GM12892 (cell line): Measurements from ENCODE around the gene ATP6V0B.

ENCODE experiments used
- DNase-seq: peaks from one replicate; pipeline ENCODE4 v3.0.0; 2011; ENCODE audit not compliant: insufficient read length
- FAIRE-seq: peaks from 2 replicates; lab custom pipeline; 2011; peaks lifted over from hg19 to GRCh38; lab: Jason Lieb, UNC
- POLR2A ChIP-seq: IDR thresholded peaks from 2 replicates; pipeline ENCODE4 v1.6.1; 2011; ENCODE audit warnings: low read depth, low read length, control low read depth
- POLR2AphosphoS5 ChIP-seq: IDR thresholded peaks from 2 replicates; pipeline ENCODE4 v1.6.1; 2011; ENCODE audit warnings: low read depth, low read length, control low read depth
- TAF1 ChIP-seq: IDR thresholded peaks from 2 replicates; pipeline ENCODE4 v1.6.1; 2011; ENCODE audit warnings: low read depth, mild to moderate bottlenecking, control low read depth, low read length, borderline replicate concordance

The ATP6V0B gene

DNA sequence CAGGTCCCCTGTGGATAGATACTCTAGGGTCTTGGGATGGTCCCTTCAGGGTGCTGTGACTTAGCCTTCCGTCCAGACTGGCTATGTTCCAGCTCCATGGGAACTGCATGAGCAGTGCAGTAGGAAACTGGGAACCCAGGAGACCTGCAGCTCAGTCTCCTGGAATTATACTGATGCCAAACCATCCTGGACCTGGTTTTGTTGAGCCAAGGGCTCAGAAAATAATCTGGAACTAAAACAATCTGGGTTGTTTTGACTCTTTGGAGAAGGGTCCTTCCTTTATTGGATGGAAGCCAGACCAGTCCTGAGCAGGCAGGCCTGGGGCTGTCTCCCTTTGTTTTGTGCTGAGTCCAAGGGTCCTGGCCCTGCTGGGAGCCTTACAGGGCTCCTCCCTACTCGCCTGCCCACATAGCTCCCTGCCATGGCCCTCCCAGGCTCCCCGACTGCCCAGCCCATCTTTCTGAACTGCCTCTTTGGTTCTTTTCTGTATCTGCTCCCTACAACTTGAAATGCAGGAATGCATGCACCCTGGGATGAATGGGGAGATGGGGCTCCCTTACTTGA lies 26.8 kb upstream of the ATP6V0B start:
- FAIRE-seq (no peak), DNase-seq (no peak)
- TF ChIP-seq TAF1 (no peak), POLR2AphosphoS5 (no peak), POLR2A (no peak)

DNA sequence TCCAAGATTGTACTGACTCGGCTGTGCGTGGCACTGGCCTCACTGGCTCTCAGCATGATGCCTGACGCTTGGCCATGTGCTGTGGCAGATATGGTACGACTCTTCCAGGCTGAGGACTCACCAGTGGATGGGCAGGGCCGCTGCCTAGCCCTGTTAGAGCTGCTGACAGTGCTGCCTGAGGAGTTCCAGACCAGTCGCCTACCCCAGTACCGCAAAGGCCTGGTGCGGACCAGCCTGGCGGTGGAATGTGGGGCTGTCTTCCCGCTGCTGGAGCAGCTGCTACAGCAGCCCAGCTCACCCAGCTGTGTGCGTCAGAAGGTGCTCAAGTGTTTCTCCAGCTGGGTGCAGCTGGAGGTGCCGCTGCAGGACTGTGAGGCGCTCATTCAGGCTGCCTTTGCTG lies 25.1 kb upstream of the ATP6V0B start:
- TF ChIP-seq POLR2A (no peak), TAF1 (no peak), POLR2AphosphoS5 (no peak)
- no peak for FAIRE-seq
- no peak for DNase-seq

DNA sequence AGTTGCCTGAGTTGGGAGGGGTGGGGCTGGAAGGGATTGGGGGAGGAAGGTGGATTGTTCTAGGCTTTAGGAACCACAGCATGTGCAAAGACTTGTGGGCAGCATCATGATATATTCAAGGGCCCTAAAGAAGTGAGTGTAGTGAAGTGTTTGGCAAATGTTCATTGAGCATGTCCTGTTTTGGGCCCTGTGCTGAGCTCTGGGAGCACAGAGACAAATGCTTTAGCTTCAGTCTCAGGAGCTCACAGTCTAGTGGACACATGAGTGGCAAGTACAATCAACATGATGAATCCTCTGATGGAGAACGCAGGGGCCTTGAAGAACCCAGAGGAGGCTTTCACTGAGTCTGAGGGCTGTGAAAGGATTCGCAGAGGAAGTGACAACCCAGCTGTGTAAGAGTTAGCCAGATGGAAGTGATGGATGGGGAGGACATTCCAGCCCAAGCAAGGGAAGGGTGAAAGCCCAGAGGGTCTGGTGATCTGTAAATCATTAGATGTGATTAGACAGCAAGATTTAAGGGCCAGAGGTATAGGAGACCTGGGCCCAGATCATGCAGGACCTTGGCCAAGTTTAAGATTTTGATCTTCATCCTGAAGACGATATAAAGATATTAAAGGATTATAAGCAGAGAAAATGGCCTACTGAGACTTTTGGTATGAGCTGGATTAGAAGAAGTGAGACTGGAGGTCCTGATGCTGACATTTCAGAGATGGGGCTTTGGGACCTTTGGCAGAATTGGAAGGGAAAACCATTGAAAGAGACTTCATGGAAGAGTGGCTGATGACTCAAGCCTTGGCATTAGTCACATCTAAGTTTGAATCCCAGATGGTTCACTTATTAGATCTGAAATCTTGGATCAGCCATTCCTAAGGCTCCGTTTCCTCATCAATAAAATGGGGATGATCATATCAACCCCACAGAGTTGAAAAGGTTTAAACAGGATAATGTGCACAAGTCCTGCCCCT lies 23.5 kb upstream of the ATP6V0B start:
- FAIRE-seq (no peak), DNase-seq (no peak)
- TF ChIP-seq POLR2A (no peak), POLR2AphosphoS5 (no peak), TAF1 (no peak)

GRCh38 chr1:43952731-43953346 lies 21.9 kb upstream of the ATP6V0B start:
- TF ChIP-seq POLR2AphosphoS5 (no peak), POLR2A (no peak)
- no peak for DNase-seq
- FAIRE-seq: no peak

- TF ChIP-seq TAF1 (no peak), POLR2AphosphoS5 (no peak), POLR2A (no peak)
- FAIRE-seq: no peak
- no peak for DNase-seq
Measured at GRCh38 chr1:43953361-43953760, 21.4 kb upstream of the ATP6V0B start.

GRCh38 chr1:43954036-43954435 lies 20.7 kb upstream of the ATP6V0B start:
- DNase-seq: no peak
- no peak for FAIRE-seq
- TF ChIP-seq POLR2A (no peak), TAF1 (no peak), POLR2AphosphoS5 (no peak)

GRCh38 chr1:43956234-43956633 lies 18.5 kb upstream of the ATP6V0B start:
- FAIRE-seq: no peak
- TF ChIP-seq TAF1: no peak
- TF ChIP-seq POLR2AphosphoS5: no peak
- no peak for TF ChIP-seq POLR2A

DNA sequence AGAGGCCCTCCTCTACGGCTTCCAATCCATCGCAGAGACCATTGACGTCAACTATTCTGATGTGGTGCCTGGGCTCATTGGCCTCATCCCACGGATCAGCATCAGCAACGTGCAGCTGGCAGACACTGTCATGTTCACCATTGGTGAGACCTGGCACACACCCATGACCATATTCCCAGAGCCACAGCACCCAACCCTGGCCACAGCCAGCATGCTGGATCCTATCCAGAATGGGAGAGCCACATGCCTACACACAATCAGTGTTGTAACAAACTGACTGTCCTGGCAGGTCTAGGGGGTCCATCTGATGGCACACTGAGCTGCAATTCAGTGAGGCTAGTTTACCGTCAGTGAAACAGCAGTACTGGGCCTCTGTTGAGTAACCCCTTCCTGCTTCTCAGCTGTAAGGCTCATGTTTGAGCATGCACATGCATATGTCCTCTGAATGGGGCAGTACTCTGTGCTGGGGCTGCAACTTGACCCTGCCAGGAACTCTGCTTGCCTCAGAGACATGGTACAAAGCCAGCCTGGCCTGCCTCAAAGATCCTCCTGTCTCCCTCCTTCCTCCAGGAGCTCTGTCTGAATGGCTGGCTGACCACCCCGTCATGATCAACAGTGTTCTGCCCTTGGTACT lies 17.2 kb upstream of the ATP6V0B start:
- DNase-seq: no peak
- TF ChIP-seq POLR2A (no peak), POLR2AphosphoS5 (no peak), TAF1 (no peak)
- no peak for FAIRE-seq

More at GRCh38 chr1:43956234-43956633, 18.5 kb upstream of the ATP6V0B start:
- DNase-seq: no peak

- DNase-seq (no peak), FAIRE-seq (no peak)
- no peak for TF ChIP-seq POLR2A
- no peak for TF ChIP-seq TAF1
- no peak for TF ChIP-seq POLR2AphosphoS5
Measured at GRCh38 chr1:43958351-43959255, 16.2 kb upstream of the ATP6V0B start.

- DNase-seq (no peak), FAIRE-seq (no peak)
- TF ChIP-seq POLR2A (no peak), TAF1 (no peak), POLR2AphosphoS5 (no peak)
Measured at GRCh38 chr1:43960798-43961197, 14.0 kb upstream of the ATP6V0B start.
